GM19239 (cell line): ENCODE data around the gene RAD51B.

Experiments
- DNase-seq: peaks from one replicate; pipeline ENCODE4 v3.0.0; 2011; ENCODE audit warnings: low spot score; ENCODE audit not compliant: insufficient read length
- FAIRE-seq: peaks from 2 replicates; lab custom pipeline; 2011; peaks lifted over from hg19 to GRCh38; lab: Jason Lieb, UNC

RAD51B gene

DNA sequence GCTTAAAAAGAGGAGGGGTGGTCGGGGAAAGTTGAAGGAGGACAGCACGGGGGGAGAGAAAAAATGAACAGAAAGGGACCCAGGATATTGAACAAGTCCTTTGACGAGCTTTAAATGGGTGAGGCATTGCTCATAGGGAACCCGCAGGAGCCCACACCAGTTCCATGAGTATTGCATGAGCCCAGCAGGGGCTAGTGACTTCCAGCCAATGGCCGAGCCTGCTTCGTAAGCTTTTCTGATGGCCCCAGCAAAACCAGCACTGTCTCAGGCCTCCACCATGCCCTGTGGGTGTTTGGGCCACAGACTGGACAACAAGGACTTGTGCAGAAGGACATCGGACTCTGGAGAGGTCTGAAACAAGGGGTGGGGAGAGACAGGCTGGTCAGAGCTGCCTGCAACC lies 863.7 kb downstream of the RAD51B start:
- DNase-seq = no peak
- FAIRE-seq = no peak

DNA sequence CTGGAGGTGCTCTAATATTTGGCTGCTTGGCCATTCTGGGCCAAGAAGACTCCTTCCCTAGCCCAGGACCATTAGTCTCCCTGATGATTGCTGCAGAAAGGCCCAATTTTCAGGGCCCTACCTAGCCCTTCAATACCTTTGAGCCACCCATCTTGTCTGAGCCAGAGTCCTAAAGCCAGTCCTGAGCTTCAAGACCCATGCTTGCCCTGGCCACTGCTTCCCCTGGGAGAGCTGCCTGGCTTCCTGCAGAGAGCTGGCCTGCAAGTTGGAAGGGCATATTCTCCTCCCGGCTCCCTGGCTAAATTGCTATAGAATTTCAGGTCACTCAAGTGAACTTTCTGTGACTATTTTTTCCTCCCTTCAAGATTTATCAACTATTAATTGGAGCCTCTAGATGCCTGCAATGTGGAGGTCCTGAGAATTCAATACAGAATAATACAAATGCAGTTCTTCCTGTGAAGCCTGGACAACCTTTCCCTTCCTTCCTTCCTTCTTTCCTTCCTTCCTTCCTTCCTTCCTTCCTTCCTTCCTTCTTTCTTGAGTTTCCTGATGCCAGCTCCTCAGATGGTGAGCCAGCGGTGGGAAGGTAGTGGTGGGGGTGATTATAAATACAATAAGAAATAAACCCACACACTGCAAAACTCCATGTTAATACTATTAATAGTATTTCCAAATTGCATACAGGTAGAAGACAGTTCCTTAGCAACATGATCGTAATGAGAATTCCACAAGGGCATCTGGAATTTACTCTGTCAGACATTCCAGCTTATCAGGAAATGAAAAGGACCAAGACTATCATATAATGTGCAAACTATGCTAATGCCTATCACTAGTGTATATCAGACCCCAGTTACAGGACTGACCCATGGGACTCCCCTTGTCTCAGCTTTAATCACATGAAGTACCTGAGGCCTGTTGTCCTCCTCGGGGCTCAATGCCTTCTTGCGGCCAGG lies 865.2 kb downstream of the RAD51B start:
- DNase-seq (no peak), FAIRE-seq (no peak)

DNA sequence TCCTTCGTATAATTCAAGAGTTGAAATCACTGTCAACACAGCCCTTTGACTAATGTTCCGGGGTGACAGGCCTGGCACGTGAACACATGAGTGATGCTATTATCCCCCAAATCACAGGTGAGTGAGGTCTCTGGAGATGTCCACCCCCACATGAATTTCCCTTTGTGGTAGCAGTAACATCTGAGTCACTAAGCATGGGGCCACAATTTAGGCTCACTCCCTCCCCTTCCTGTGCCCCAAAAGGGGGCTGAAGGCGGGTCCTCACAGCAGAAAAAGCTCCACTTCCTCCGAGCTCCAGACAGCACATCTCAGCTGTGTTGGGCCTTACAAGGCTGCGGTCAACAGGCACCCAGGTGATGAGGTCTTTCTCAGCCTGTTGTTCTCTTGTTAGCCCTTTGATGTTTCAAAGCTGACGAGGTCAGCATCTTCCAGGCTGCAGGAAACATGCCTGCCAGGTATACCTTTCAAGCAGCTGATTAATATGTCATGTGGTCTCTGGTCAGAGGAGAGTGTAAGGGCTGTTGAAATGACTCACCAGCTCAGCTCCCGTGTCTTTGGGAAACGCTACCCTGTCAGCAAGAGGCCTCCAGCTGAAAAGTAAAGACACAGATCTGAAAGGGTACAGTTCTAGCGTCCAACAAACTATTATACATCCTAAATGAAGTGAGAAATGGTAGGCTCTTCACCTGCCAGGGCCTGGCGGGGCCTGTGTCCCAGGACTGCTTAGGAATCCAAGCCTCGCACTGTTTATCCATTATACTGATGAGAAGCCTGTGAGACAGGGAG lies 866.0 kb downstream of the RAD51B start:
- DNase-seq (peak; percentile 62), FAIRE-seq (peak; percentile 95)

DNA sequence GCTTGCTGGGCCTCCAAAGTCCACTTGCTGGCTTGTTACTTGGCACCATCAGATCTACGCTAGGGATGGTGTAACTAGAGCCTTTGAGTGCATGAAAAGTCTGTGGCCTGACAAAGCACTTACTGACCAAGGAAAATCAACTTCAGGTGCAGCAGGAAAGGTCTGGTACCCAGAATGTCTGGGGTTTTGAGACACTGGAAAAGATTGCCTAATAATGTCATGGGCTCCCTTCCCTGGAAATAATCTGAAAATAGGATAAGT lies 866.6 kb downstream of the RAD51B start:
- FAIRE-seq (no peak), DNase-seq (no peak)

DNA sequence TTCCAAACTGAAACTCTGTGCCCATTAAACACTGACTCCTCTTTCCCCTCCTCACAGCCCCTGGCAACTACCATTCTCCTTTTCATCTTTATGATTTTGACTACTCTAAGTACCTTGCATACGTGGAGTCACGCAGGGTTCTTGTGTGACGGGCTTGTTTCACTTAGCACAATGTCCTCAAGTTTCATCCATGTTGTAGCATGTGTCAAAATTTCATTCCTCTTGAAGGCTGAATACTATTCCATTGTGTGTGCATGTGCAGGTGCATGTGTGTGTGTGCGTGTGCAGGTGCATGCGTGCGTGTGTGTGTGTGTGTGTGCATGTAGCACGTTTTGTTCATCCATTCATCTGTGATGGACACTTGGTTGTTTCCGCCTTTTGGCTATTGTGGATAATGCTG lies 867.1 kb downstream of the RAD51B start:
- DNase-seq (no peak), FAIRE-seq (no peak)

DNA sequence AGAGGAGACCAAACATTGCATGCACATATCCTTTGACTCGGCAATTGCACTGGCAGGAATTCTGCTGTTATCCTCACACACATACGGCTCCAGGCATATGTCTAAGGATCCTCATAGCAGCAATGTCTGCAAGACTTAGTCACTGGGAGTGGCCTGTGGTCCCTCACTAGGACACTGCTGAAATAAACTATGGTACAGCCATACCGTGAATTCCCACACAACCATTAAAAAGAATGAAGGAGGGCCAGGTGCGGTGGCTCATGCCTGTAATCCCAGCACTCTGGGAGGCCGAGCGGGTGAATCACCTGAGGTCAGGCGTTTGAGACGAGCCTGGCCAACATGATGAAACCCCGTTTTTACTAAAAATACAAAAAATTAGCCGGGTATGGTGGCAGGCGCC lies 868.2 kb downstream of the RAD51B start:
- FAIRE-seq = no peak
- DNase-seq = no peak

DNA sequence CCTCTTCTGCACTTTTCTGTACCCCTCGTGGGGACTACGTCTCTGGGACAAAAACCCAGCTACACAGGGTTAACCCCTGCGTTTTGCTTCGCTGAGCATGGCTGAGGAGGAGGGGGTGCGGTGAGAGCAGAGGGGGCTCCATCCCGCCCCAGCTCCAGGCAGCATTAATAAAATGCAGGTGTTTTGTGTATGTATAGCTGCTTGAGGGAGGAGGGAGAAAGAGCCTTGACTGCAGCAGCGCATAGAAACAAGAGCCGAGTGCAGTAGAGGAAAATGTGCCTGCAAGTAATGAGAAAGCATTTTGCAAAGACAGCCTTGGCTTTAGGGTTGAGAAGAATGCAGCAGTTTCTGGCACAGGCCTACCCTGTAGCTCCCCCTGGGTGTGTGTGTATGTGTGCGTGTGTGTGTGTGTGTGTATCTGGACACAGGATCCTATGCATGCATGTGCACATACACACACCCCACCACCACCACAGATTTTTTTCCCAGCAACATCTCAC lies 869.3 kb downstream of the RAD51B start:
- no peak for FAIRE-seq

DNA sequence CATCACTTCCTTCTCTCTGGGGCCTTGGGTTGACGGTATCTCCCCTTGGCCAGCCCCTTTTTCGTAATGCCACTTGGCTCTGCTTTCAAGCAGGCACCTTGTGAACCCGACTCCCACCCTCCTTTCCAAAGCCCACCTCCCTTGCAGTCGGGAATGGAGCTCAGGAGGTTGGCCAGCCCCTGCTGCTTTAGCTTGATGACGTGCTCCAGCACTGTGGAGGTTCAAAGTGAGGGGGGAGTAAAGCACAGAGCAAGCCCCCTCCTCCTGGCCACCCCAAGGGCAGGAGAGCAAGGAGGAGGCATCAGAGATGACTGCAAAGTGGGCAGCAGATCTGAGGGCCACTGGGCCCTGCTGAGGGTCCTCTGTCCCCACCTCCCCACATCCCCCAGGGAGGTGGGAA lies 869.9 kb downstream of the RAD51B start:
- FAIRE-seq (no peak), DNase-seq (no peak)

More for the DNA sequence above, 869.3 kb downstream of the RAD51B start:
- DNase-seq = no peak

DNA sequence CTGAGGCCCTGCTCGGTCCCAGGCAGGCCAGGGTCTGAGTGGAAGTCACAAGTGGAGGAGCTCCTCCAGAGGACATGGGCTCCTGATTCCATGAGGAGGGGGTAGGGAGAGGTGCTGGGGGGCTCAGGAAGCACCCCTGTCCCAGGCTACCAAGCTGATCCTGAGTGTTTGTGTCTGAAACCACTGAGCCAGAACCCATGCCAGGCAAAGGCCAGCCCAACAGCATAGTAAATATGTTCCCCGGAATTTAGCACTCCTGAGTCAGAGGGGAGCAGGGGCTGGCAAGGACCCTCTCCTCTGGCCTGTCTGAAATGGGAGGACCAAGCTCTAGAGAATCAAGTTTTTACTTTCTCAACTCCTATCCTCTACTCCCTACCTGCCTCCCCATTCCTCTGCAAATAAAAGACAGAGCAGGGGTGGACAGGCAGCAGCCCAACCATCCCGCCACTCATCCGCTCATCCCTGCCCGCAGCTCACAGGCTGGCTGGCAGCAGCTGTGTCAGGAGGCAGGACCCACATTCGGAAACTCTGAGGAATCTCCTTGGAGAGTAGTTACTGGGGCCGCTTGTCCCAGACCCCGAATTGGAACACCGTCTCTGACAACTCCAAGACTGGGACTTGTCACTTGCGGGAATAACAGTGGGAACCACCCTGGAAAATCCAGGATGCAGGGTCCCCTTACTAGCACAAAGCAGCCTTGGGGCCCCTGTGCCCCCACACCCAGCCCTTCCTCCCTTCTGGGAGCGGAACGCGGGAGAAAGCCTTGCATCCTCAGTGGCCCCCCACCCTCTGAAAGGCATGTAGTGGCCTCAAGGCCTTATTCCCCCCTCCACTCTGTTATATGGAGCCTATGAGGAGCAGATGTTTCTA lies 870.7 kb downstream of the RAD51B start:
- no peak for DNase-seq
- no peak for FAIRE-seq

DNA sequence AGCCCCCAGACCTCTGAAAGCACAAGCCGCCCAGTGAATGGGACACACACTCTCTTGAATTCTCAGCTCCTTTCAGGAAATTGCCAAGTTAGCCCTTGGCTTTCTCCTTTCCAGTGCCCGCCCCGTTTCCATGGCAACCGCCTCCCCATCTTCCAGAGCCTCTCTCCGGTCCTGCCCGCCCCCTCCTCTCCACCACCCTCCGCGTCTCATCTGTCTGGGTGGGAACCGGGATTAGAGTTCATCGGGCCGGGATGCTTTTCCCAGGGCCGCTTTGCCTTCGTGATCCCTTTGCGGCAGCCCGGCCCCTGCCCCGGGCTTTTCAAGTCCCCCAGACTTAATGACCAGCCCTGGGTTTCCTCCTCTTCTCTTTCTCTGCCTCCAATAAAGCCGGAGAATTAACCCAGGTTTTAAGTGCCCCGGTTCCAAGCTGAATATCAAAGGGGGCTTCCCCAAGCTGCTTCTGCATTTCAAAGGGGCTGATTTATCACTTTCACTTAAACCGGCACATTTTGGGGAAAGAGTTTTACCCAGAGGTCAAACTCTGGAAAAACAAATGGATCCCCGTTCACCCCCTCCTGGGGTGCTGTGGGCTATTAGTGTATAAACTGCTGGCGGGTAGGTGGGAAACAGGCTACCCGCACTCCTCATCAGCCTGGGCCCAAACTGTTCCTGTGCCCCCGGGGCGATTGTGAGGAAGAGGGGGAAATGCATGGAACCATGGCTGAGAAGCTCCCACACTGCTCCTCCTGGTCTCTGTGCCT lies 871.6 kb downstream of the RAD51B start:
- FAIRE-seq = no peak
- DNase-seq = no peak

DNA sequence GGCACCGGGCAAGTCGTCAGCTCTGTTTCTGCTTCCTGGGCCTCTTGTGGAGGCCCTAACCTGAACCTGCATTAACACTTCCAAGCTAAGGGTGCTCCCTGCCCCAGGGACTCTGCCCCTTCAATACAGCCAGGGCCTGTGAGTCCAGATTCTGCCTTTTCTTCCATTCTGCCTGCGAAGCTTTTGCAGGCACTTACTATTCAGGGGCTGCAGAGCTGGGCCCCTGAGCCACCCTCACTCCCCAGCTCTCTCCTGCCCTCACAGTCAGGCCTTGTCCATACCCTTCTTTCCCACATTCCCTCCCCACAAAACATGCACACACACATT lies 872.2 kb downstream of the RAD51B start:
- DNase-seq (no peak), FAIRE-seq (no peak)

DNA sequence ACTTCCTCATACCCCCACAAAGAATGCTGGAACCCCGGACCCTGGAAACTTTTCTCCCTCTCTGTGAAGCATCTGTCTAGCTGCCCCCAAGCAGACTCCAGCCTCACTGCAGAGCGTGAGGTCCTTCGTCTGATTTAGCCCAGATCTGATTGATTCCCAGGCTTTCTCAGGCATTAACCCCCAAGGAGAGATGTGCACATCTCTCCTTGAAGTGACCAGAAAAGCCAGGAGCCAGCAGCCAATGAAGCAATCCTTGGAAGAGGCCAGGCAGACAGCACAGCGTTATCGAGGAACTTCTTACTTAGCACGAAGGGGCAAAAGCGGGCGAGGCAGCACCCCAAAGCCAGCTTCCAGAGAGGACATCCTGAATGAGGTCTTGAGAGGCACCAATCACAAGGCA lies 872.6 kb downstream of the RAD51B start:
- no peak for FAIRE-seq
- DNase-seq = no peak

DNA sequence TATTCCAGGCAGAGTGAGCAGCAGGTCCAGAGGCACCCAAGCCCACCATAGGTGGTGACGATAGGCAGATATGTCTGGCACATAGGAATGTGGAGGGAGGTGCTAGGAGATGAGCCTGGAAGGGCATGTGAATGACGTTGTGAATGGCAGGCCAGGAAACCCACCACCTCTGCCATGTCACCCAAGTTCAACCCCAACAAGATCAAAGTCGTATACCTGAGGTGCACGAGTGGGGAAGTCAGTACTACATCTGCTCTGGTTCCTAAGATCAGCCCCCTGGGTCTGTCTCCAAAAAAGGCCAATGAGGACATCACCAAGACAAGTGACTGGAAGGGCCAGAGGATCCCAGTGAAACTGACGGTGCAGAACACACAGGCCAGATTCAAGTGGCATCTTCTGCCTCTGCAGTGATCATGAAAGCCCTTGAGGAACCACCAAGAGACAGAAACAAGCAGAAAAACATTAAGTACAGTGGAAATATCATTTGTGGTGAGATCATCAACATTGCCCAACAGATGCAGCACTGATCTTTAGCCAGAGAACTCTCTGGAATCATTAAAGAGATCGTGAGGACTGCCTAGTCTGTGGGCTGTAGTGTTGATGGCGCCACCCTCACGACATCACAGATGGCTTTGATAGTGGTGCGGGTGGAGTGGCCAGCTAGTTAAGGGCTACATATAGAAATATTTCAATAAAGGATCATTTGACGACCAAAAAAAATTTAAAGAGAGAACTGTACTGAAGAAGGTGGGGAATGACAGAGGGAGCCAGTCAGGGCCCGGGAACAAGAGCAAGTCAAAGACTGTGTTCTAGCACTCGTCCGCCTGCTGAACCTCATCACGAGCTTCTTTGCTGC lies 873.6 kb downstream of the RAD51B start:
- FAIRE-seq = no peak

DNA sequence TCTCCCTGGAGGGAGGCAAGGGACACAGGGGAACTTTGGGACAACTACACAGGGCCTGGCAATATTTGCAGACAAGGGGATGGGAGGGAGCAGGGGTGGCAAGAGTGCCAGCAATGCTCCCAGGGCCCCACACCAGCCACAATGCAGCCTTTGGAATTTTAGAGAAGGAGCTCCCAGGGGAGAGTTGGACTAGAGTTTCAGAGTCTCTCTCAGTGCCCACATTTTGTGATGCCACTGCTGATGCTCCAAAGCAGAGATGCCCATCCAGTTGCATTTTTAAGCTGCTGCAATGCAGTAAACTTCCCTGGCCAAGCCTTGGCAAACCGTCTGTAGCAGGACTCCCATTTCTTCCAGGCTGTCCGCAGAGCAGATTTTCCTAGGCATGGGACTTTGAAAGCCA lies 874.3 kb downstream of the RAD51B start:
- DNase-seq (no peak), FAIRE-seq (no peak)

More for the DNA sequence above, 873.6 kb downstream of the RAD51B start:
- no peak for DNase-seq

DNA sequence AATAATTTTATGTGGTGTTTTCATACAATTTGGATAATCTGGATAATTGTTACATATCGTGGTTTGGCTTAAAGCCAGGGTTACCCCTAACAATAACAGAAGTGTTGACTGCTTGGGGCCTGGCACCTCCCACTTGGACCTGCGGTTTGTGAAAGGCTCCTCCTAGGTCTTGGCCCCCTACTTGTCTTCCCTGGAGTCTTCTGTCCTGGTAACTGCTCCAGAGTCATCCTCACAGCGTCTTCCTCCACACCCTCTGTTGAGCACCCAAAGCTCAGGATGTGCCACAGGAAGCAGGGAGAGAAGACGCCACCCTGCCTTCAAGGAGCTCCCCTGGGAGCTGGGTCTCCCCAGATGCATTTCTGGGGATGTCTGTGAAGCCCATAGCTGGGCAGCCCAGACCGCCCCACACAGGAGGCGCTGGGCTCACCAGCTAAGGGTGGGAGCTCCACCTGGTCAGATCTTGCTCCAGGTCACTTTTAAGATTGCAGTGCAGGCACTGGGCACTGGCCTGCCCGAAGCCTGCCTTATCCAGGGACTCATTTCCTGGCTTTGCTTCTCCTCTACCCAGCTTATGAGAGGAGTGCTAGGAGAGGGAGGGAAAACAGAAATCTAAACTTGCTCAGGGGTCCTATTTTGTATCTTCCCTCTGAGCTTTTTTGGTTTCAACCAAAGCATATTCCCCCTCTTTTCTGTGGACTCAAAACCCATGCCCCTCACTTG lies 875.1 kb downstream of the RAD51B start:
- DNase-seq (no peak), FAIRE-seq (no peak)

DNA sequence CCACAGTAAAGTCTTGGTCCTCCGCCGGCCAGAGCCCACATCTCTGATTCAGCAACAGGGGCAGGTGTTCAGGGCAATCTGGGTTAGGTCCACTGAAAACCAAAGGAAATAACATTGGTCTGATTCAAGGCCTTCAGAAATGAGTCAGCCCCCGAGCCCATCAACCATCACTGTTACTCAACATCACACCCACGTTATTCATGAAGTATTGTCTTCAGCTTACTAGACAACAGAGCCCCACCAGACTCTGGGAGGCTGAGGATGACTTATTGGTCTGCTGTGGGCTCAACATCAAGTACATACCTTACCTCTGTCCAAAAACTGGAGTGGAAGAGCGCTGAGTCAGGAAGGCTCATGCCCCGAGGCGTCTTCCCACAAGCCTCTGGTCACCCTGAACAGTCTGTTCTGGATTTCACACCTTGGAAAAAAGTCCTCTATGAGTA lies 875.8 kb downstream of the RAD51B start:
- FAIRE-seq (peak; percentile 99), DNase-seq (peak; percentile 84)

DNA sequence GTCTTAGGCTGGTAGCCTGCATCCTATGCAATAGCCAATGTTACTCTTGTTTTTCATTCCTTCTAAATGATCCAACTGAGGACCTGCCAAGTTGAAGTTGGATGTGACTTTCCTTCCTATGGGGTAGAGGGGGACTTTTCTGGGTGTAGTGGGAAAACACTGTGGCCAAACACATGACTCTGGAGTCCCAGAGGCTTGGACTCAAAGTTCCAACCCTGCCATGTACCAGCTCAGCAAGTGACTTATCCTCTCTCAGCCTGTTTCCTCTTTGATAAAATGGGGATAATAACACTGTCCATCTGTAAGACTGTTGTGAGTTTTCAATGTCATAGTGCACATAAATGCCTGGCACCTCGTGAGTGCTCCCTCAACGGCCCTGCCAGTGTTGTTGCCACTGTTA lies 876.3 kb downstream of the RAD51B start:
- FAIRE-seq = no peak
- DNase-seq = no peak

DNA sequence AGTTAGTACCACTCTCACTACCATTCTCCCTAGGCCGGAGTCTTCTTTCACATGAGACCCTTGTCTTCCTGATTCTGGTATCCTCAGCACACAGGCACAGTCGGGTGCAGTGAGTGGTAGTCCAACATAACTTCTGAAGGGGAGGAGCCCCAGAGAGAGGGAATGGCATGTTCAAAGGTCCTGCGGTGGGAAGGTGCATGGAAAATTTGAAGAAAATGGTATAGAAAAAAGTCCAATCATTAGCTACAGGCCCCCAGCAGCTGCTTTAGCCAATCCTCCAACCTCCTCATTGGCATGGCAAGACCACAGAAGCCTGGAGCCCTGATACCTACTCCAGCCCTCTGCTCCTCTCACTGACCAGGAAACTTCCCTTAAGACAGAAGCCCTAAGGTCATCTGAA lies 876.7 kb downstream of the RAD51B start:
- DNase-seq = no peak
- FAIRE-seq = no peak
